GM18870 (cell line): ENCODE measurements around the gene GLRA1.
"Not testable (repeated sequence)": the region's sequence is repeated elsewhere in the genome, so short reads cannot be mapped to it uniquely, and the experiment has no call there.

Experiments used
- ATAC-seq: cut with Tn5 transposase; IDR thresholded peaks from one replicate; pipeline ENCODE4 v1.9.1; 2021; ENCODE audit warnings: moderate library complexity; ENCODE audit not compliant: unreplicated experiment

GLRA1 gene

DNA sequence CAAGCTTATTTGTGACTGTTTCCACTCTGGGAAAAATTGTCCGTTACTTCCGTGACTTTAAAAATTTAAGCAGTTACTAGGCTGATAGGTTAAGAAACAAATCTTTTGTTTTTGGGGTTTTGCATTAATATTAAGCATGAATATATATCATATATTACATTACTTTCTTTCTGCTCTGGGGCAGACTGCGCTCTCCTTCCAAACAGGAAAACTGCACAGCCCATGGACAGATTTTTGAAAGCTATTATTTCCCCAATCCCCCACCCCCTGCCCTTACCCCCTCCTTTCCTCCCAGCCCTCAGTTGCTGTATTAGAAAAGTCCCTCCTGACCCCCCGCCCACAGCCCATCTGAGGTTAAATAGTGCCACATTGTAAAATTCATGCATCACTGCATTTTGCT lies 102.5 kb downstream of the GLRA1 start:
- no peak for ATAC-seq

DNA sequence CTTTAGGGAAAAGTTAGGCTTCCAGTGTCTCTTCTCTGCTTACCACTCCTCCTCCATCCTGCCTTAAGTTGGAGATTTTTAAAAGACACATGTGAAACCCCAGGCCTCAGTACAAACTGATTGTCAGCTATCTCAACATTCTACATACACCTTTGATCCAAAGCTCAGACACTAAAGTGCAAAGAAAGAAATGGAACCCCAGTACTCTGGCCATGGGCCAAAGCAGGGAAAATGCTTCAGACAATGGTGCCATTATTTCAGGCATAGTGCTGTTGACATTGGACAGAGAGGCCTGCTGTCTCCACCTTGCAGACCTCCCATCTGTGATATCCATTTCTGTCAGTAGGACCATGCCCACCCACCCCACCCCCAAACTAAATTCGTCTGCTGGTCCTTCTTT lies 103.7 kb downstream of the GLRA1 start:
- no peak for ATAC-seq

DNA sequence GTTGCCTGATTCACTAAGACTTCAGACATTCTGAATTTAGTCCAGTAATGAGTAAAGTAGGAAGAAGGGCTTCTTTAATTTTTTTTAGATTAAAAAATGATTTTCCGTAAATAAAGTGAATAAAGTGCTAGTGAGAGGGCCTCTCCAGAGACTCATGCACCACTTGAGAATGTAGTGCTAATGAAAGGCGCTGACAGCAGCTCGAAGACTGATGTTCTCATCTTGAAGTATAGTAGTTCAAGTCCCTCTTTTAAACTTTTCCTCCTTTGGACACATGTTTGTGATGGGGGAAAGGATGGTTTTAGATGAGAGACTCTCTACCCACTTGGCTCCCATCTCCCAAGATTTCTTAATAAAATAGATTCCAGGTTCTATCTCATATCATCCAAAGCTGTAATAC lies 104.4 kb downstream of the GLRA1 start:
- no peak for ATAC-seq

DNA sequence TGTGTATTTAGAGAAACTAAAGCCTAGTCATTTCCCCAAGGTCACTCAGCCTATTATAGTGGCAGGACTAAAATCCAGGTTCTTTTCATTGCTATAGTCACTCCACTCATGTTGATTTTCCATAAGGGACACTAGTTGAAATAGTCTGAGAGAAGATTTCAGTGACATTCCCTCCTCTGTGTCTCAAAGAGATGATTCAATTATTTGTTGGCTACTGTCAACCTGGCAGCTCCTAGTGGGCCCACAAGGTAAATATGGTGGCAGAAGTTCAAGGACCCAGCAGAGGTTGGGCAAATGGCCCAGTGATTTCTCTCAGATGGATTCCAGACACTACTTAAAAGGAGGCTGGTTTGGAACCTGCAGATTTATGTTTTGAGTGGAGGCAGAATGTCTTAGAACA lies 104.8 kb downstream of the GLRA1 start:
- no peak for ATAC-seq

DNA sequence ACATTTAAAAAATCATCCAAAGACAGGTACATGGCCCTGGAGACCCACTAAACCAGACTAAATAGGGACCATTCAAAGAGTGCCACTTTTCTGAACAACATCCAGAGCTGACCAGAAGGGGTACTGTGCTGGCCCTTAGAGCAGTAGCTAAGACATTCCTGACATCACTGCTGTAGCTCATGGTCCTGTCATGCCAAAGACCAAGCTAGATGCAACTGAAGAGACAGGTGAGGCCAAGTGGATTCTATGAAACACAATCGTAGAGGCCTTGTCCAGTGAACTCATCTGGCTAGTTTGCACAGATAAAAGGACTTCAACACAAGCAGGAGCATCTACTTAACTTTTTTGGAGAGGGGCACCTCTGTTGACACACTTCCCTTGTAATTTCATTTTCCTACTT lies 109.6 kb downstream of the GLRA1 start:
- ATAC-seq: no peak

DNA sequence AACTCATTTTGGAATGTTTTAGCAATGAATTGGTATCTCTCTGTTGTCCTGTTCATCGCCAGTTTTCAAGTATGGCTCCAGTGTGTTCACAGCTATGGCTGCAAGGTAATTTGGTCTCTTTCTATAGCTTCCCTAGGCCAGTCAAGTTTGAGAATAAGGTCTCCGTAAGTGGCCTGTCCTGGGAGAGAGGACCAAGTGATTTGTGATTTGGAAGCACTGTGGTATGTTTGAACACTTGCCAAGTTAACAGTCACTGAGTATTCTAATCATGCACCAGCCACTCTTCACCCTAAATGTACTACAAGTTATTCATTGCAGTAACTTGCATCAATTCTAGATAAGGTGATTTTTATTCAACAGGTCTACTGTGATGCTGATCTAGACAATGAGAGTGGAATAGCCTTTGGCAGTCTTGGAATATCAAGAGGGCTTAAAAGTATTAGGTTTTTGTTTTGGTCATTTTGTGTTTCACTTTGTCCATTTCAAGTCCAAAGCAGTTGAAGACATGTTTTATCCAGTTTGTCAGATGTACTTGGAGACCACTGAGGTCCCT lies 111.8 kb downstream of the GLRA1 start:
- ATAC-seq: no peak

DNA sequence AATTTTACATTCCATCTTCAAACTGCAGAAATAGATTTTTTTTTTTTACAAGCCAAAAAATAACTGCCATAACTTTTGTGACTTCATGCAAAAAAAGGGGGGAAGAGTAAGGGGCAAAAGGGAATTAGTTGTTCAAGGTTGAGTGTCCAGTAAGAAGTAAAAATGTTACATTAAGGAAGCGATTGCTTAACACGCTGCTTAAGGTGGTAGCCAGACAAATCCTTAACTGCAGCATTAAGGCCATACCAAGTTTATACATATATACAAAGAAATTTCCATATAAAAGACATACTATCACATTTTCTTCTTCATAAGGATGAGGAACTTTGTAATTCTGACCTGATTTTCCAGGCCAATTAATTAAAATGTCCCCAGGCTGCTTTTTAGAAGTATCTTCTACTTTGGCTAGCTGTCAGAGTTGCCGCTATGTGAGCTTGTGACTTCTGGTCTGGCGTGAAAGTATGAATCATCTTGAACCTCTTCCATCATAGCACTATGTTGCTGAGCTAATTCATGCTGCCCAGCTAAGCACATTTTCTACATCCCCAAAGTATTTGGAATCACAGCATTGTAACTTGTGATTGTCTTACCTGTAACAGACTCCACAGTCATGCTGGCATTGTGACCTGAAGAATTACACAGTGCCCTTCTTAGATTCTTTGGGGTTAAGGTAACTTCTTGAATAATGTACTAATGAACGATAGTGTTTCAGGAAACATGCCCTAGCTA lies 112.9 kb downstream of the GLRA1 start:
- ATAC-seq: no peak

DNA sequence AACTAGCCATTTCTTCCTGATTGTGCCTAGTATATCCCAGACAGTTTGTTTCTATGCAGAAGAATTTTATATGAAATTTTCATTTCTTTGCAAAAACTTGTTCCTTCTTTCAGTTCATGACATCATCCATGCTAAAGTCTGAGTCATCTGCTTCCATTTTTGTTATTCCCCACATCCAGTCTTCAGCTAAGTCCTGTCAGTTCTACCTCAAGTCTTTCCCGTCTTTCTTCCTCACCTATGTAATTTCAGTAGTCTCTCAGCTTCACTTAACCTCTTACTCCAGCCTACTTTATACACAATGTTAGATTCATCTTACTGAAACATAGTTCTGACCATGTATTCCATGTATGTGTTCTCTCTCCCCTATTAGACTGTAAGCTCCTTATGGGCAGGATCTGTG lies 113.8 kb downstream of the GLRA1 start:
- no peak for ATAC-seq

DNA sequence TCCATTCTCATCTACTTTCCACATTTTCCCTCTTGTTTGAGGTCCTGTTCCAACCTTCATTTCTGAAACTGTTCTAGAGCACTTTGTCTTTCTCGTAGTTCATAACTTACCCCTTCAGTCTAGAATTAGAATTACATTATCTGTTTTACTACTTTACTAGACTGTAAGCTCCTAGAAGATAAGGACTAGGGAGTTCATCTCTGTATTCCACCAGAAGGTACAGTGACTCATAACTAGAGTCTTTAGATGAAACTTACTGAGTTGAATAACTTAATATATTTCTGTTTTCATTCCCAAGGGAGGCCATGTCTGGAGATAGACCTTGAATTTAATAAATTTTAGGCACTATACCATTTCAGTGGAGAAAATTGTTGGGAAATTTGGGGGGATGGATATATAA lies 114.2 kb downstream of the GLRA1 start:
- ATAC-seq: no peak

DNA sequence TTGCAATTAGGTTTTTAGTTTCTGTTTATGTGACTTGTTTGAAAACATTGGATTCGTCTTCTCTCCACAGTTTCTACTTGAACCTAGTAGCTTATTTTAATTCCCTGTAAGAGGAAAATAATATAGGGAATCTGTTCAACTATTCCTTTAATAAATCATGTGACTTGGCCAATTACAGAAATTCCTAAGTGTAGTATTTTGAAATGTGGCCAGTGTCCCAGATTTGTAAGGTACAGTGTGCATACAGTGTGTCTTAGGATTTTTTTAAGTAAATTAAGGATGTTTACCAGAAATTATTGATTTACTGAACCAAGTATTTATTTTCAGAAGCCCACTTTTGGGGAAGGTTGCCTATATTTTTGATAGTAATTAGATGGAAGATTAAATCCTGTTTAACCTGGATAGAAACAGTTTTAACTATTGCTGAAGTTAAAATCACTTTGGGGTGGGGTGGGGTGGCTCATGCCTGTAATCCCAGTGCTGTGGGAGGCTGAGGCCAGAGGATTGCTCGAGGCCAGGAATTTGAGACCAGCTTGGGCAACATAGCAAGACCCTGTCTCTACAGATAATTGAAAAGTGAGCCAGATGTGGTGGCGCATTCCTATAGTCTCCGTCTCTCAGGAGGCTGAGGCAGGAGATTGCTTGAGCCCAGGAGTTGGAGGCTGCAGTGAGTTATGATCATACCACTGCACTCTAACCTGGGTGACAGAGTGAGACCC lies 116.0 kb downstream of the GLRA1 start:
- no peak for ATAC-seq

DNA sequence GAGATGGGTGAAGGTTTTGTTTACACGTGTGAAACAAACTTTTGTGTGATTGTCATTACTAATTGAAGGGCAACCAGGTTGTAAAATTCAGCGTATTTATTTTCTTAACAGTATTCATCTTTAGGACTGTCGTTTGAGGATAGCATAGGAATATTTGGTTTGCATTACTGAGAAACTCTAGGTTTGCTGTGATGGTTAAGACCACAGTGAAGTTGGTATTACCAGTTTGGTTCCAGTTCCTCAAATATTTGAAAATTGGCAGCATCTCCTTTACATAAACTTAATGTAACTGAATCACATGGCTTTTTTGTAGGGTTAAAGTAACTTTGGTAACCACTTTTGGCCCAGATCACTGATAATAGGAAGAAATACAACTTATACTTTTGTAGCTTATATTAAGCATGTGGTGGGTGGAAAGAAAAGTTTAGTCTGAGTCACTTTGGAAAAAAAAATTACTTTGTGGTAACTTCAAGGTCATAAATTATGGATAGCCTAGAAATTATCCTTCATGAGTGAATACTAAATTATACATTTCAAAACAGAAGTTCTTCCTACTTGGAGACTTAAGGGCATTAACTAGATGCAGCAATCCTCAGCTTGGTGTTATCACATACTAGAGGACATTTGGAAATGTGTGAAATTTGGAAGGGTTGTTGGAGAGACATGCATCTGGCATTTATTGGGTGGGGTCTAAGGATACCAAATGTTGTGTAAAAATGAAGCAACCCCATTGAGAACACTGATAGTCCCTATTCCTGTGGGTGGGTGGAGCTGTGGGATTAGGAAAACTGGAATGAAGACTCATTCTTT lies 119.0 kb downstream of the GLRA1 start:
- no peak for ATAC-seq

DNA sequence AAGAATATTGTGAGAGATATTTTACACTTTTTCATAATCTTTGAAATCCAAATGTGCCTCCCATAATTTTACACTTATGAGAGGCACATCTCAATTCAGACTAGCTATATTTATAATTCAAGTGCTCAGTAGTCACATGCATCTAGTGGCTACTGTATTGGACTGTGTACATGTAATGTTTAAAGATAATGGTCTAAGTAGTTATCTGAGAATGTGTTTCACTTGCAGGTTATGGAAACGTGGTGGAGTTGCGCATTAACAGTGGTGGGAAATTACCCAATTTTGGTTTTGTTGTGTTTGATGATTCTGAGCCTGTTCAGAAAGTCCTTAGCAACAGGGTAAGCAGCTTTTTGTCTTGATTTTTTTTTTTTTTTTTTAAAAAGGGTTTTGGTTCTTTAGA lies 124.1 kb downstream of the GLRA1 start:
- ATAC-seq: no peak

DNA sequence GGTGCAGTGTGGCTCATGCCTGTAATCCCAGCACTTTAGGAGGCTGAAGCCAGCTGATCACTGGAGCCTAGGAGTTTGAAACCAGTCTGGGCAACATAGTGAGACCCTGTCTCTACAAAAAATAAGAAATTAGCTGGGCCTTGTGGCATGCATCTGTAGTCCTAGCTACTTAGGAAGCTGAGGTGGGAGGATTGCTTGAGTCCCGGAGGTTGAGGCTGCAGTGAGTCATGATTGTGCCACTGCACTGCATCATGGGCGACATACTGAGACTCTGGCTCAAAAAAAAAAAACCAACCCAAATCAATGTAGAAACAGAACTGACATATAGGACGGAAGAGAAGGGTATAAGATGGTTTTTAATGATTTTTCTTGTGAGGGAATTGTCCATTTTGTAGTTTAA lies 125.2 kb downstream of the GLRA1 start:
- no peak for ATAC-seq

DNA sequence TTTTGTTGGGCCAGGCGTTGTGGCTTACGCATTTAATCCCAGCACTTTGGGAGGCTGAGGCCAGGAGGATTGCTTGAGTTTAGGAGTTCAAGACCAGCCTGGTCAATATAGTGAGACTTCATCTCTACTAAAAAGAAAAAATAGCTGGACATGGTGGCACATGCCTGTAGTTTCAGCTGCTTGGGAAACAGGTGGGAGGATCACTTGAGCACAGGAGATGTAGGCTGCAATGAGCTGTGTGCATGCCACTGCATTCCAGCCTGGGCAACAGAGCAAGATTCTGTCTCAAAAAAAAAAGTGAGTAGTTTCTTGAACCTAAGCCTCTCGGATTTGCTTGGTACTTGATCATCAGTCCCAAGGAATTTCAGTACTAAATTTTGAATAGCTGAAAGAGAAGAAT lies 126.0 kb downstream of the GLRA1 start:
- no peak for ATAC-seq

DNA sequence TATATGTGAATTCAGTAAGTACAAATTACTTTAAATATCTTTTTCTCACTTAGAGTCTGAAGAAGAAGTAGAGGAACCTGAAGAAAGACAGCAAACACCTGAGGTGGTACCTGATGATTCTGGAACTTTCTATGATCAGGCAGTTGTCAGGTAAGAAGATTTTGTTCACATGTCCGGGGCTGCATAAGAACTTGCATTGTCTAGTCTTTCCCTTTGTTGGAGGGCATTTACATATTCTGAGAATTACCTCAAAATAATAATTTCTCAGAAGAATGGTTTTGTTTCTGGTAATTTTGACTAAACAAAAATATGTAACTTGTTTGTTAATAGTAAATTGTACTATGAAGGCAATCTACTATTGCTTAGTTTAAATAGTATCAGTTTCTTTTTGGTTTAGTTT lies 129.2 kb downstream of the GLRA1 start:
- ATAC-seq: no peak

DNA sequence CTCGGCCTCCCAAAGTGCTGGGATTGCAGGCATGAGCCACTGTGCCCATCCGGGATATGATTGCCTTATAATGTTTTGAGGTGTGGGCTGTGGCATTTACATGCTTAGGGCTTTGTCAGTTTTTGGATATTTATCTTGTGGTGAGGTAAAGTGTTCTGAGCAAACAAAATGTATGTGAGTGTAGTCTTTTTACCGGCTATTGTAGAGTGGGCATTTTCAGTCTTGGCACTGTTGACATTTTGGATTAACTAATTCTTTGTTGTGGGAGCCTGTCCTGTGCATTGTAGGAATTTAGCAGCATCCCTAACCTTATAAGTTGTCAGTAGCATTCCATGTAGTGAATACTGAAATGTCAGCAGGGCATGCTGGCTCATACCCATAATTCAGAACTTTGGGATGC lies 131.3 kb downstream of the GLRA1 start:
- ATAC-seq: no peak

DNA sequence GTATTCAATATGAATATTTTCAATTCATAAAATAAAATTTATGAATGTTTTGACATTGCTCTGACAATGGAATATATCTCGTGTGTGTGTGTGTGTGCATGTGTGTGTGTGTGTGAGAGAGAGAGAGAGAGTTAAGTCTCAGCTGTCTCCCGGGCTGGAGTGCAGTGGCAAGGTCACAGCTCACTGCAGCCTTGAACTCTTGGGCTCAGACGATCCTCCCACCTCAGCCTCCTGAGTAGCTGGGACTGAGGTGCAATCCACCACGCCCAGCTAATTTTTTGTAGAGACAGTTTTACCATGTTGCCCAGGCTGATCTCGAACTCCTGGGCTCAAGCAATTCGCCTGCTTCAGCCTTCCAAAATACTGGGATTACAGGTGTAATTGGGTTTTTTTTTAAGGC lies 136.8 kb downstream of the GLRA1 start:
- no peak for ATAC-seq

DNA sequence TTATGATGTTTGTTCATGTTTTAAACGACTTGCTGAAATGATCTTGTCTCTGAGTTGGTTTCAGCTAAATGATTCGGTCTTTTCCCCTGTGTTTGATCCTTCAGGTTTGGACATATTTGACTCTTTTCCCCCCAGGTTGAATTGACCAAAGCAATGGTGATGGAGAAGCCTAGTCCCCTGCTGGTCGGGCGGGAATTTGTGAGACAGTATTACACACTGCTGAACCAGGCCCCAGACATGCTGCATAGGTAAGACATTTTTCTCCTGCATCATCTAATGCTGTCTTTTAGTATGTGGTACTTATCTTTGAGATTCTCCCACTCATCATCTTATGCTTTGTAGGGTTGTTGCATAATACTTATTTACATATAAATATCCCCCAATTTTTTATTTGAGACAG lies 138.2 kb downstream of the GLRA1 start:
- no peak for ATAC-seq

DNA sequence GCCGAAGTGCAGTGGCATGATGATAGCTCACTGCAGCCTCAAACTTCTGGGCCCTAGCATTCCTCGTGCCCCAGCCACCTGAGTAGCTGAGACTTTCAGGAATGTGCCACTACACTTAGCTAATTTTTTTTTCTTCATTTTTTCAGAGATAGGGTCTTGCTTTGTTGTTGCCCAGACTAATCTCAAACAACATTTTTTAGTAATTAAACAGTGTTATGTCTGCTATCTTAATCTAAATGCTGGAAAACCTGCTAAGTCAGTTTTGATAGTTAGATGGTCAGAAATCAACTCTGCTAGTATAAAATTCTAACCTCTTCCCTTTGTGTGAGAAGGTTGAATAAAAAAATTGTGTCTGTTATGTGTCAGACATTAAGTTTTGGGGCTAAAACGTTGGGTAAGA lies 140.5 kb downstream of the GLRA1 start:
- no peak for ATAC-seq

DNA sequence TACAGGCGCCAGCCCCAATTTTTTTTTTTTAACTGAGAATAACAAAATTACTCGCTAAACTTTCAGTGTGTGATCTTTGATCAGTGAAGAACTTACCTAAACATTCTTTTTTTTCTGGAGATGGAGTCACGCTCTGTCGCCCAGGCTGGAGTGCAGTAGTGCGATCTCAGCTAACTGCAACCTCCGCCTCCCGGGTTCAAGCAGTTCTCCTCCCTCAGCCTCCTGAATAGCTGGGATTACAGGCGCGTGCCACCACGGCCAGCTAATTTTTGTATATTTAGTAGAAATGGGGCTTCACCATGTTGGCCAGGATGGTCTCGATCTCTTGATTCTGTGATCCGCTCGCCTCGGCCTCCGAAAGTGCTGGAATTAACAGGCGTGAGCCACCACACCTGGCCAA lies 141.0 kb downstream of the GLRA1 start:
- not testable (repeated sequence) for ATAC-seq

DNA sequence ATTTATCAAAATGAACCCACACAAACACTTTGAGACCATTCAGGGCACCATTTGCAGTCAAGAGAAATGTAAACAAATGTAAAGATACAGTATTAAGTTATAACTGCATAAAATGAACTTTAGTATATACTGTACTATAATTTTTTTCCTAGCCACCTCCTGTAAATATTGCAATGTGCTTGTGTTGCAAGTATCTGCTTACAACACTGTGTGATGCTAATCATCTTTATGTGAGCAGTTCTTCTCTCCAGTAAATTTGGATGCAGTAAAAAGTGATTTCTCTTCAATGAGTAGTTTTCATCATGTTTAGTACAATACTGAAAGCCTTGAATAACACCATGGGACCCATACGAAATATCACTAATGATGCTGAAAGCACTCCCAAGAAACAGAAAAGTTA lies 143.4 kb downstream of the GLRA1 start:
- no peak for ATAC-seq

DNA sequence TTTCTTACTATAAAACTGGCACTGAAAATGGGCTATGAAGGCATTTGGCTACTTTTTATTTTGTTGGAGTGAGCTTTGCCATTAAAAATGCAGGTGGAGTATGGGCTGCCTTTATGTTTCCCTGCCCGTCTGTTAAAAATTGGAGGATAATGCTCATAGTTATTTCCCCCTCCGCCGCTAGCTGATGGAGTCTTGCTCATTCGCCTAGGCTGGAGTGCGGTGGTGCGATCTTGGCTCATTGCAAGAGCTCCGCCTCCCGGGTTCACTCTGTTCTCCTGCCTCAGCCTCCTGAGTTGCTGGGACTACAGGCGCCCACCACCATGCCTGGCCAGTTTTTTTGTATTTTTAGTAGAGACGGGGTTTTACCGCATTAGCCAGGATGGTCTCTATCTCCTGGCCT lies 144.3 kb downstream of the GLRA1 start:
- no peak for ATAC-seq
